ENCODE measurements around the gene PKD2.

DNA sequence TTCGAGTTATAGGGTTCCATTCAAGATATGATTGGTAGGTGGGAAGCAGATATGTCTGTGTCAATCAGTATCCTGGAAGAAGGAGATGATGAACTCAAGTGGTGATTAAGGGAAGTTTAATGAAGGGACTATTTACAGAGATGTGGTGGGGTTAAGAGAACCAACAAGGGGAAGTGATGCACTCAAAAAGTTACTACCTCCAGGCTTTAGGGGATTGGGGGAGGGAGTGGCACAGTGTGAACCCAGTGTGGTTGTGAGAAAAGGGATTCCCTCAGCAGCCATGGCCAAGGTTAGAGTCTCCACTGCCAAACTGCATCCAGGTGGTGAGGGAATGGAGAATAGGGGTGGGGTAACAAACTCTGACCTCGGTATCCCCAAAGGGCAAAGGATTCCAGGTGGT lies 27.9 kb downstream of the PKD2 start:
- TF ChIP-seq ARNTL (CRISPR knock-in tag; IDR thresholded peaks at IDR 0.05; ENCODE audit: borderline replicate concordance, low read depth), result no peak
- TF ChIP-seq, protein P1, sequence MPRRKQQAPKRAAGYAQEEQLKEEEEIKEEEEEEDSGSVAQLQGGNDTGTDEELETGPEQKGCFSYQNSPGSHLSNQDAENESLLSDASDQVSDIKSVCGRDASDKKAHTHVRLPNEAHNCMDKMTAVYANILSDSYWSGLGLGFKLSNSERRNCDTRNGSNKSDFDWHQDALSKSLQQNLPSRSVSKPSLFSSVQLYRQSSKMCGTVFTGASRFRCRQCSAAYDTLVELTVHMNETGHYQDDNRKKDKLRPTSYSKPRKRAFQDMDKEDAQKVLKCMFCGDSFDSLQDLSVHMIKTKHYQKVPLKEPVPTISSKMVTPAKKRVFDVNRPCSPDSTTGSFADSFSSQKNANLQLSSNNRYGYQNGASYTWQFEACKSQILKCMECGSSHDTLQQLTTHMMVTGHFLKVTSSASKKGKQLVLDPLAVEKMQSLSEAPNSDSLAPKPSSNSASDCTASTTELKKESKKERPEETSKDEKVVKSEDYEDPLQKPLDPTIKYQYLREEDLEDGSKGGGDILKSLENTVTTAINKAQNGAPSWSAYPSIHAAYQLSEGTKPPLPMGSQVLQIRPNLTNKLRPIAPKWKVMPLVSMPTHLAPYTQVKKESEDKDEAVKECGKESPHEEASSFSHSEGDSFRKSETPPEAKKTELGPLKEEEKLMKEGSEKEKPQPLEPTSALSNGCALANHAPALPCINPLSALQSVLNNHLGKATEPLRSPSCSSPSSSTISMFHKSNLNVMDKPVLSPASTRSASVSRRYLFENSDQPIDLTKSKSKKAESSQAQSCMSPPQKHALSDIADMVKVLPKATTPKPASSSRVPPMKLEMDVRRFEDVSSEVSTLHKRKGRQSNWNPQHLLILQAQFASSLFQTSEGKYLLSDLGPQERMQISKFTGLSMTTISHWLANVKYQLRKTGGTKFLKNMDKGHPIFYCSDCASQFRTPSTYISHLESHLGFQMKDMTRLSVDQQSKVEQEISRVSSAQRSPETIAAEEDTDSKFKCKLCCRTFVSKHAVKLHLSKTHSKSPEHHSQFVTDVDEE (CRISPR knock-in tag; IDR thresholded peaks at IDR 0.05), result no peak
